Naive thymus-derived CD8-positive, alpha-beta T cell (primary cell): ENCODE measurements around the gene RALGAPB. TPM values are rescaled to one million over a fixed set of nuclear protein-coding genes. Genes with fewer than 3 reads are reported as not detected.
"Not testable (repeated sequence)": the region's sequence is repeated elsewhere in the genome, so short reads cannot be mapped to it uniquely, and the experiment has no call there.

Experiments used
- ATAC-seq, 2 donors: fragments of 150-1000 bp; cut with Tn5 transposase in 1 of 2; sonication (Bioruptor Pico), chemical (Tn5 transposase) in 1 of 2; 1 replicate in 1 of 2; 2 replicates in 1 of 2; pipeline ENCODE4 v1.10.0; 2021; ENCODE audit warnings: mild to moderate bottlenecking in 2 of 2, moderate library complexity in 2 of 2
- POLR2A ChIA-PET: fragments of 350-600 bp; sonication (Branson Sonifier 250); formaldehyde crosslinking; loops from one replicate; lab custom pipeline; 2021; ENCODE audit warnings: antibody characterized with exemption; lab: Charles Lee
- DNase-seq, 10 donors: peaks; one replicate each; pipeline versions ENCODE4 v3.0.0 to v3.0.0-alpha.2; 2020 to 2022
- H3K27ac Mint-ChIP-seq, 10 donors: one replicate each; pipeline ENCODE4 v1.8.0; 2020 to 2022; ENCODE audit warnings: mild to moderate bottlenecking in 10 of 10, mixed read lengths in 10 of 10, moderate library complexity in 4 of 10, inconsistent platforms in 1 of 10
- H3K27me3 Mint-ChIP-seq, 5 donors: one replicate each; pipeline ENCODE4 v1.8.0; 2021 to 2022; ENCODE audit warnings: mixed read lengths in 5 of 5
- H3K36me3 Mint-ChIP-seq, 3 donors: one replicate each; pipeline ENCODE4 v1.8.0; 2020 to 2022; ENCODE audit warnings: mixed read lengths in 3 of 3, mild to moderate bottlenecking in 2 of 3, inconsistent platforms in 1 of 3
- H3K4me1 Mint-ChIP-seq, 4 donors: one replicate each; pipeline ENCODE4 v1.8.0; 2021 to 2022; ENCODE audit warnings: mixed read lengths in 4 of 4
- H3K4me3 Mint-ChIP-seq, 10 donors: one replicate each; pipeline ENCODE4 v1.8.0; 2020 to 2022; ENCODE audit warnings: mild to moderate bottlenecking in 10 of 10, mixed read lengths in 10 of 10, moderate library complexity in 6 of 10, inconsistent platforms in 1 of 10
- H3K9me3 Mint-ChIP-seq, 9 donors: one replicate each; pipeline ENCODE4 v1.8.0; 2020 to 2022; ENCODE audit warnings: mixed read lengths in 9 of 9, mild to moderate bottlenecking in 3 of 9, inconsistent platforms in 1 of 9, moderate library complexity in 1 of 9
- polyA plus RNA-seq, 3 donors: library from polyadenylated mRNA; unstranded; fragments of 300-500 nt; fragmentation: Illumina TruSeq; gene quantifications; one replicate each; pipeline ENCODE4 v1.2.3, GENCODE V29; 2021
- total RNA-seq, 8 experiments: library from RNA in 2 of 8; stranded (reverse) in 2 of 8; gene quantifications; one replicate each; pipeline ENCODE4 v1.2.3 and lab custom pipeline; 2021 to 2026

The RALGAPB gene
- total RNA-seq (10 to 100 TPM; 49.7 to 56.2 TPM), polyA plus RNA-seq (10 to 100 TPM in 1 of 3 donors, 1 to 10 TPM in 2; 8.8 to 13.8 (median 9.3) TPM), total RNA-seq (lab: John Stamatoyannopoulos, UW) (105 to 169 (median 139) reads per million in 6 experiments)

- H3K36me3 Mint-ChIP-seq = peaks cover 0 to 10% (median 1%) of the 10 kb centered on the region in 3 donors
- POLR2A ChIA-PET = interaction anchor here (0.5 to 4.4 kb wide), 12 partner anchors 8 to 1183 kb away, joined by 3 to 65 read pairs (median 3); partner anchors contain the start of genes ACTR5, MANBAL, PPP1R16B and SNHG17
- peaks cover 0 to 1% (median 0%) of the 10 kb centered on the region in 9 donors for H3K9me3 Mint-ChIP-seq
- peak within 1 kb of the TSS; percentile 83 to 93 (median 87) for H3K4me3 Mint-ChIP-seq
- DNase-seq (peak; percentile 94 to 99 (median 98)), ATAC-seq (peak; percentile 93 to 95)
- peaks cover 22 to 54% (median 52%) of the 10 kb centered on the region in 4 donors for H3K4me1 Mint-ChIP-seq
- no peaks in the 10 kb centered on the region for H3K27me3 Mint-ChIP-seq
- peak within 1 kb of the TSS; percentile 91 to 96 (median 94) for H3K27ac Mint-ChIP-seq
Measured at GRCh38 chr20:38472513-38473366, at the start of gene RALGAPB. Gene RALGAPB, plus strand, starts transcription at chr20:38472843. Its CDS starts 15,590 bp downstream, at chr20:38488433.

- ATAC-seq (no peak), DNase-seq (no peak)
- Mint-ChIP-seq H3K27me3 (no peaks in the 10 kb centered on the region), H3K4me1 (peaks cover 14 to 37% (median 27%) of the 10 kb centered on the region in 4 donors), H3K36me3 (peaks cover 0 to 98% (median 8%) of the 10 kb centered on the region in 3 donors), H3K4me3 (no peak overlapping the region), H3K9me3 (no peaks in the 10 kb centered on the region), H3K27ac (peak overlapping the region in 4 of 10 donors; percentile 0 to 75 (median 18))
- POLR2A ChIA-PET = interaction anchor here (0.7 kb wide), 1 partner anchor 970 kb away, joined by 3 read pairs; no protein-coding TSS in a partner anchor
Measured at GRCh38 chr20:38423541-38423940, 49.1 kb upstream of the RALGAPB start.

DNA sequence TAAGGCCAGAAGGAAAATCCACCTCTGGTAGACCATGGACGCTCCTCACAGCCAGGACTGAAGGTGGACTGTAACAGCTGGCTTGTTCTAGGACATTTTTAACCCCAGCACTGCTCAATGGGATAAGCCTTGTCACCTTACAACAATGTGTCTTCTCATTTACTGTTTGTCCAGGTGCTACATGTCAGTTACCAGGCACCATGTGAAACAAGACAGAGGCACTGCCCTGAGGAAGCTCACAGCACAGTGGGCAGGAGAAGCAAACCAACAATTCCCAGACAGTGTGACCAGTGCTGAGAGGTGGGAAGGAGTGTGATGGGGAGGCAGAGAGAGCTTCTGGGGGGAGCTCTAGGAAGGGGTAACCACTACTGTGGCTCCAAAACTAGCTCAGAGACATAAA is 48.2 kb upstream of the RALGAPB start:
- Mint-ChIP-seq H3K27me3 (no peaks in the 10 kb centered on the region), H3K4me1 (peaks cover 18 to 46% (median 35%) of the 10 kb centered on the region in 4 donors), H3K36me3 (peaks cover 0 to 98% (median 6%) of the 10 kb centered on the region in 3 donors), H3K4me3 (no peak overlapping the region), H3K27ac (peak overlapping the region in 3 of 10 donors; percentile 22 to 88 (median 51)), H3K9me3 (no peaks in the 10 kb centered on the region)
- no peak for DNase-seq
- no peak for ATAC-seq
- POLR2A ChIA-PET = interaction anchor here (0.8 kb wide), 1 partner anchor 22 kb away, joined by 3 read pairs; no protein-coding TSS in a partner anchor

- no peak for DNase-seq
- Mint-ChIP-seq H3K36me3 (peaks cover 0 to 98% (median 5%) of the 10 kb centered on the region in 3 donors), H3K4me1 (peaks cover 25 to 58% (median 41%) of the 10 kb centered on the region in 4 donors), H3K4me3 (no peak overlapping the region), H3K9me3 (no peaks in the 10 kb centered on the region), H3K27me3 (no peaks in the 10 kb centered on the region), H3K27ac (peak overlapping the region in 6 of 10 donors; percentile 20 to 82 (median 48))
- no peak for ATAC-seq
- POLR2A ChIA-PET = interaction anchor here (0.7 to 1.5 kb wide), 2 partner anchors 9 to 605 kb away, joined by 3 read pairs; partner anchors contain the start of gene SNHG17
Measured at GRCh38 chr20:38426006-38426897, 46.4 kb upstream of the RALGAPB start.

DNA sequence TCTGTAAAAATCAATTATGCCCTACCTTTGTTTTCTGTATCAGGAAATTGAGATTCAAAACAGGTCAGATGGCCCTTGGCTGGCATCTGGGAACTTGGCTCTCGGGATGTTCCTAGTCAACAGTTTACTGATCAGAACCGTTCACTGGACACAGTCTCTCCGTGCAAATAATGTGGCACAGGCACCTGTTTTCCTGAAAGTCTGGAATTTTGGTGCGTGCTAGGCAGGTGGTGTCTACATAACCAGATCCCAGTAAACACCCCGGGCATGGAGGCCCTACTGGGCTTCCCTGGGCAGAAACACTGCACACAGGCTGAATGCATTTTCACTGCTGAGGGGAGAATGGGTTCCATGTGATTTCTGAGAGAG is 45.0 kb upstream of the RALGAPB start:
- ATAC-seq (no peak), DNase-seq (no peak)
- peaks cover 0 to 97% (median 12%) of the 10 kb centered on the region in 3 donors for H3K36me3 Mint-ChIP-seq
- H3K27me3 Mint-ChIP-seq = no peaks in the 10 kb centered on the region
- POLR2A ChIA-PET = no interaction called here
- peak overlapping the region in 1 of 10 donors; percentile 20 for H3K4me3 Mint-ChIP-seq
- peak overlapping the region in 1 of 10 donors; percentile 50 for H3K27ac Mint-ChIP-seq
- no peaks in the 10 kb centered on the region for H3K9me3 Mint-ChIP-seq
- H3K4me1 Mint-ChIP-seq = peaks cover 31 to 65% (median 50%) of the 10 kb centered on the region in 4 donors

- Mint-ChIP-seq H3K36me3 (peaks cover 0 to 96% (median 9%) of the 10 kb centered on the region in 3 donors), H3K27me3 (no peaks in the 10 kb centered on the region), H3K4me3 (peak overlapping the region in 2 of 10 donors; percentile 33 to 54), H3K27ac (peak overlapping the region in 4 of 10 donors; percentile 5 to 72 (median 35)), H3K9me3 (no peaks in the 10 kb centered on the region), H3K4me1 (peaks cover 34 to 75% (median 57%) of the 10 kb centered on the region in 4 donors)
- DNase-seq (no peak), ATAC-seq (no peak)
- POLR2A ChIA-PET = no interaction called here
Measured at GRCh38 chr20:38428800-38429199, 43.8 kb upstream of the RALGAPB start.

DNA sequence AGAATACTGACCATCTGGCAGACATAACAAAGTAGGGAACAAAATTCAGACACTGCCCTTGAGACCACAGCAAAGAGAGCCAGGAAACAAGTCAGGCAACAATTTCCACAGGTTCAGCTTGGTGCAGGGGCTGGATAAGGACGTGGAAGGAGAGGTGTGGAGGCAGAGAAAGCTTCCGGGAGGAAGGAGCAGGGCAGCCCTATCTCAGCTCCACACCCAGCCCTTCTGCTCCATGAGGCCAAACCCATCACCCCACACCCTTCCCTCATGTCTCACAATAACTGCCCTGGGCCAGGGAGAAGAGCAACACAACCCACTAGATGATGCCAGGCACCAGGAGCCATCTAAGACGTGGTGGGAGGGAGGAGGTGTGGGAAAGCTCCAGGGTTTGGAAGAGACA is 43.3 kb upstream of the RALGAPB start:
- Mint-ChIP-seq H3K27me3 (no peaks in the 10 kb centered on the region), H3K9me3 (no peaks in the 10 kb centered on the region), H3K4me1 (peaks cover 36 to 79% (median 61%) of the 10 kb centered on the region in 4 donors), H3K4me3 (no peak overlapping the region), H3K36me3 (peaks cover 0 to 94% (median 9%) of the 10 kb centered on the region in 3 donors), H3K27ac (peak overlapping the region in 4 of 10 donors; percentile 5 to 72 (median 36))
- no peak for DNase-seq
- POLR2A ChIA-PET = no interaction called here
- no peak for ATAC-seq

DNA sequence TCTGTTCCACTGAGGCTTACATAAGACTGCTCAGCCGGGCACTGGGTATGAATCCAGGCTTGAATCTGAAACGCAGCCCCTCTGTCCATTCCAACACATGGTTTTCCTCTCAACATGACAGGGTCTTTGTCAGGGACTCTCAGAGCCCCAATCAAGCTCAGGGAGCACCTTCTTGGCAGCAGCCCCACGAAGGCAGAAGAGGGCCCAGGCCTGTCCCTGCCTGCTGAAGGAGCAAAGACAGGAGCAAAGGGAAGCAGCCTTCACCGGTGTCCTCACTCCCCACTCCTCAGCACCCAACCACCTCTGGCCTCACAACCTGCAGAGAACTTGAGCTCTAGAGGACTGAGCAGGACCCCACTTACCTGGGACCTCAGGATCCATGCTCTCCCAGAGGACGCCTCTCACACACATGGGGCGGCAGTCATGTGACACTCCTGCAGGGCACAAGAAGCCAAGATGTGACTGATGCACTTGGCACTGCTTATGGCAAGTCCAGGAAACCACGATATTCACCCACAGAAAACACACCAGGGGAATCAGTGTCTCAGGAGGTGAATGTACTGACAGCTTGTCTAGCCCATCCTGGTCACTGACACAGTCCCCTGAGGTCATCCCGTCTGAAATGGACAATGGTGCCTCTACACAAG is 41.8 kb upstream of the RALGAPB start:
- ATAC-seq (no peak), DNase-seq (no peak)
- peaks cover 0 to 79% (median 9%) of the 10 kb centered on the region in 3 donors for H3K36me3 Mint-ChIP-seq
- peak overlapping the region in 1 of 10 donors; percentile 22 for H3K4me3 Mint-ChIP-seq
- H3K9me3 Mint-ChIP-seq = no peaks in the 10 kb centered on the region
- peak overlapping the region in 6 of 10 donors; percentile 50 to 84 (median 64) for H3K27ac Mint-ChIP-seq
- H3K4me1 Mint-ChIP-seq = peaks cover 34 to 77% (median 60%) of the 10 kb centered on the region in 4 donors
- POLR2A ChIA-PET = no interaction called here
- no peaks in the 10 kb centered on the region for H3K27me3 Mint-ChIP-seq

DNA sequence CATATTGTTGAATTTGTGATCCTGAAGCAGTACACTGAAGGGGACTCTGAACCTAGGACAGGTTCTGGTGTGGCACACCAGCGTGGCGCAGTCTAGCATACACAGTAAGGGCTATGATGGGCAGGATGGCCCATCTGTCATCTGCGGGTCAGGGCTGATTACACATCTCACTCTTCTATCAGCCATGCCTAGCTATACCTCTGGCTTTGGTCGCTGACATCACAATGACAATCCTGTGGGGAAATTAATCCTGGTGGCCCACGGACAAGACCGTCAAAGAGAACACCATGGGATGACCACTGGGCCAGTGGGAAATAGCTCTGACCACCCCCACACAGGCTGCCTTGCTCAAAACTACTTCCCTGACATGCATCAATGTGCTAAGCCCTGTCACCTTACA is 40.4 kb upstream of the RALGAPB start:
- ATAC-seq = no peak
- POLR2A ChIA-PET = interaction anchor here (4.6 kb wide), 1 partner anchor 14 kb away, joined by 122 read pairs; no protein-coding TSS in a partner anchor
- Mint-ChIP-seq H3K27me3 (peaks cover 0 to 4% (median 0%) of the 10 kb centered on the region in 5 donors), H3K36me3 (peaks cover 0 to 64% (median 9%) of the 10 kb centered on the region in 3 donors), H3K9me3 (no peaks in the 10 kb centered on the region), H3K27ac (peak overlapping the region in 6 of 10 donors; percentile 23 to 63 (median 36)), H3K4me3 (peak overlapping the region in 7 of 10 donors; percentile 16 to 97 (median 55)), H3K4me1 (peaks cover 33 to 65% (median 54%) of the 10 kb centered on the region in 4 donors)
- no peak for DNase-seq

DNA sequence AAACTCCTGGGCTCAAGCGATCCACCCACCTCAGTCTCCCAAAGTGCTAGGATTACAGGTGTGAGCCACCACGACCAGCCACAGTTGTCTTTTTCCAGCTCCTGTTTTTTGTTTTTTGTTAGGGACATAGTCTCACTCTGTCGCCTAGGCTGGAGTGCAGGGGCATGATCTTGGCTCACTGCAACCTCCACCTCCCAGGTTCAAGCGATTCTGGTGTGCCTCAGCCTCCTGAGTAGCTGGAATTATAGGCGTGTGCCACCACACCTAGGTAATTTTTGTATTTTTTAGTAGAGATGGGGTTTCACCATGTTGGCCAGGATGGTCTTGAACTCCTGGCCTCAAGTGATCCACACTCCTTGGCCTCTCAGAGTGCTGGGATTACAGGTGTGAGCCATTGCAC is 39.8 kb upstream of the RALGAPB start:
- peak overlapping the region in 7 of 10 donors; percentile 8 to 98 (median 85) for H3K4me3 Mint-ChIP-seq
- ATAC-seq, DNase-seq, H3K27me3 Mint-ChIP-seq, H3K9me3 Mint-ChIP-seq: not testable (repeated sequence)
- H3K27ac Mint-ChIP-seq = peak overlapping the region in 9 of 10 donors; percentile 19 to 99 (median 97)
- POLR2A ChIA-PET = interaction anchor here (4.6 kb wide), 1 partner anchor 13 kb away, joined by 122 read pairs; no protein-coding TSS in a partner anchor
- peaks cover 0 to 59% (median 9%) of the 10 kb centered on the region in 3 donors for H3K36me3 Mint-ChIP-seq
- peaks cover 33 to 60% (median 52%) of the 10 kb centered on the region in 4 donors for H3K4me1 Mint-ChIP-seq
